HG02610 (cell line): ENCODE data around the gene FAM193A.
"Not testable (repeated sequence)": the region's sequence is repeated elsewhere in the genome, so short reads cannot be mapped to it uniquely, and the experiment has no call there.

Experiments used
- ATAC-seq: cut with Tn5 transposase; IDR thresholded peaks from one replicate; pipeline ENCODE4 v1.9.1; 2021; ENCODE audit warnings: mild to moderate bottlenecking, moderate library complexity; ENCODE audit not compliant: unreplicated experiment

The FAM193A gene

GRCh38 chr4:2767046-2767704 lies 230.7 kb downstream of the FAM193A start:
- ATAC-seq: no peak

GRCh38 chr4:2767705-2768074 lies 231.2 kb downstream of the FAM193A start:
- no peak for ATAC-seq

DNA sequence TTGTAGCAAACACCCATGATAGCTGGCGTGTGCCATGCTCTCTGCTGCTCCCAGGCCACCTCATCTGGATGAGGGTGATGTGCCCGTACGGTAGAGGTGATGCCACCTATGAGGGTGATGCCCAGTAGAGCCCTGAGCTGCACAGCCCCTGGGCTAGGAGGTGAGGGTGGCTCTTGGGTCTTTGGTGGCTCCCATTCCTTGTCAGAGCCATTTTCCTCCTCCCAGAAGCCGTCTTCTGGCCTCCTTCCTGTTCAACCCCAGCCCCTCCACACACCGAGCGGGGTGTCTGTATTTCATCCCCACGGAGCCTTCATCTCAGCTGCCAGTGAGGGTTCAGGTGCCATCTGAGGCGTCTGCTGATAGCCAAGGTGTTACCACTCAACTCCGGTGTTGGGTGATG lies 231.7 kb downstream of the FAM193A start:
- no peak for ATAC-seq

GRCh38 chr4:2768921-2769336 lies 232.5 kb downstream of the FAM193A start:
- no peak for ATAC-seq

DNA sequence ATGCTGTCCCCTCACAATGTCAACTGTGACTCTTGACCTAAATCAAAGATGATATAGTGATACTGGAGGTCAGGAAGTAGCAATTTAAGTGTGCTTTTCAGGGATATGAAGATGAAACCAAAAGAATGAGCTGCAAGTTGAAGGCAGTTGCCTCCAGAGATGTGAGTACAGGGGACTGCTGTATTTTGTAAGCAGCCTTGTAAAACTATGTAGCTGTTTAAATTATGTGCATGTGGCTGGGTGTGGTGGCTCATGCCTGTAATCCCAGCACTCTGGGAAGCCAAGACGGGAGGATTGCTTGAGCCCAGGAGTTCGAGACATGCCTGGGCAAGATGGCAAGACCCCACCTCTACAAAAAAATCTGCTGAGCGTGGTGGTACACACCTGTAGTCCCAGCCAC lies 234.8 kb downstream of the FAM193A start:
- ATAC-seq: no peak

DNA sequence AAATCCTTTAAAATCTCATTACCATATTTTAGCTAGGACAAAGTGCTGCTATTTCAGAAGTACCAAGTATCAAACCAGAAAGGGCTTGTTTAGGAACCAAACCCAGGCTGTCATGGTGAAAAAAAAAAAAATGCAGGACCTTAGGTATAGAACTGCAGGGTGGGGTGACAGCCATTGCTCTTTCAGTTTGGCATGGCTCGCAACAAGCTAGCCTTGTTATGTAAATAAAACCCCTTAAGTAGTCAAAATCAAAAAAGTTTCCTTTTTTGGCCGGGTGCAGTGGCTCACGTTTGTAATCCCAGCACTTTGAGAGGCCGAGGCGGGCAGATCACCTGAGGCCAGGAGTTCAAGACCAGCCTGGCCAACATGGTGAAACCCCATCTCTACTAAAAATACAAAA lies 244.2 kb downstream of the FAM193A start:
- ATAC-seq: not testable (repeated sequence)

DNA sequence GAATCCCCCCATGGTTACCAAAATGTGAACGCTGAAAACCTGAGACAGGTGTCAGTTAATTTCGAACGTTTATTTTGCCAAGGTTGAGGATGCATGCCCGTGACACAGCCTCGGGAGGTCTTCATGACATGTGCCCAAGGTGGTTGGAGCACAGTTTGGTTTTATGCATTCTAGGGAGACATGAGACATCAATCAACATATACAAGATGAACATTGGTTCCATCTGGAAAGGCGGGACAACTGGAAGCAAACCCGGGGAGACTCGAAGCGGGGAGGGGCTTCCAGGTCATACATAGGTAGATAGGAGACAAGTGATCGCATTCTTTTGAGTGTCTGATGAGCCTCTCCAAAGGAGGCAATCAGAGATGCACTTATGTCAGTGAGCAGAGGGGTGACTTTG lies 245.5 kb downstream of the FAM193A start:
- ATAC-seq: no peak
